ENCODE data around the gene NHEJ1. TPM values are rescaled to one million over a fixed set of nuclear protein-coding genes. Genes with fewer than 3 reads are reported as not detected.

Gene NHEJ1
- total RNA-seq, 1 donor, result 21.7 TPM

DNA sequence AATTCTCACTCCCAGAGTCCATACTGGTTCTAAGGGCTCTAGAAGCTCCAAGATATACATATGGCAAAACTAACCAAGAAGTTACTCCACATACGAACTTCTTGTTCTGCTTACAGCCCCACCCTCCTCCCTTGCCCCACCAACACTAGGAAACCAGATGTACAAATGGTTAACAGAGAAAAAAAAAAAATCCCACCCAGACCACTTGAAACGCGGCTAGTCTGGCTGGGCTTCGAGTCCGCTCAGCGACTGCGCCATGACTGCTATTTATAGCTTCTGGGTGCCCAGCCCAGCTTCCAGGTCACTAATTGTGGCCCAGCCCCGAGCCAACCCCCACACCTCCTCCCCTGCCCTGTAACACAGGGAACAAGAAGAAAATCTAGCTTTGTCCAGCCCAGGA lies 52.9 kb downstream of the NHEJ1 start:
- no peaks in the 10 kb centered on the region for H3K79me2 ChIP-seq (ENCODE audit: insufficient read depth, low read length)
- H3K4me1 ChIP-seq (ENCODE audit: insufficient read depth, low read length), result peaks cover 3% of the 10 kb centered on the region
- H2AFZ ChIP-seq (ENCODE audit: low read length), result no peak overlapping the region
- H3K27me3 ChIP-seq (ENCODE audit: insufficient read depth, low read length), result no peaks in the 10 kb centered on the region
- H4K20me1 ChIP-seq (ENCODE audit: insufficient read depth, low read length), result peaks cover 21% of the 10 kb centered on the region
- H3K4me3 ChIP-seq (ENCODE audit: insufficient read depth, low read length), result no peak overlapping the region
- TF ChIP-seq, protein P1, sequence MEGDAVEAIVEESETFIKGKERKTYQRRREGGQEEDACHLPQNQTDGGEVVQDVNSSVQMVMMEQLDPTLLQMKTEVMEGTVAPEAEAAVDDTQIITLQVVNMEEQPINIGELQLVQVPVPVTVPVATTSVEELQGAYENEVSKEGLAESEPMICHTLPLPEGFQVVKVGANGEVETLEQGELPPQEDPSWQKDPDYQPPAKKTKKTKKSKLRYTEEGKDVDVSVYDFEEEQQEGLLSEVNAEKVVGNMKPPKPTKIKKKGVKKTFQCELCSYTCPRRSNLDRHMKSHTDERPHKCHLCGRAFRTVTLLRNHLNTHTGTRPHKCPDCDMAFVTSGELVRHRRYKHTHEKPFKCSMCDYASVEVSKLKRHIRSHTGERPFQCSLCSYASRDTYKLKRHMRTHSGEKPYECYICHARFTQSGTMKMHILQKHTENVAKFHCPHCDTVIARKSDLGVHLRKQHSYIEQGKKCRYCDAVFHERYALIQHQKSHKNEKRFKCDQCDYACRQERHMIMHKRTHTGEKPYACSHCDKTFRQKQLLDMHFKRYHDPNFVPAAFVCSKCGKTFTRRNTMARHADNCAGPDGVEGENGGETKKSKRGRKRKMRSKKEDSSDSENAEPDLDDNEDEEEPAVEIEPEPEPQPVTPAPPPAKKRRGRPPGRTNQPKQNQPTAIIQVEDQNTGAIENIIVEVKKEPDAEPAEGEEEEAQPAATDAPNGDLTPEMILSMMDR (IDR thresholded peaks at IDR 0.05; ENCODE audit: extremely low read depth, low read depth, low read length), result no peak
- DNase-seq (ENCODE audit: insufficient read length, low spot score, missing footprints), result no peak
- no peaks in the 10 kb centered on the region for H3K9me3 ChIP-seq (ENCODE audit: low read depth, low read length)
- H3K4me2 ChIP-seq (ENCODE audit: insufficient read depth, low read length), result no peak overlapping the region
- H3K36me3 ChIP-seq (ENCODE audit: insufficient read depth, low read length), result no peaks in the 10 kb centered on the region
- no peak overlapping the region for H3K27ac ChIP-seq (ENCODE audit: low read depth, low read length)

DNA sequence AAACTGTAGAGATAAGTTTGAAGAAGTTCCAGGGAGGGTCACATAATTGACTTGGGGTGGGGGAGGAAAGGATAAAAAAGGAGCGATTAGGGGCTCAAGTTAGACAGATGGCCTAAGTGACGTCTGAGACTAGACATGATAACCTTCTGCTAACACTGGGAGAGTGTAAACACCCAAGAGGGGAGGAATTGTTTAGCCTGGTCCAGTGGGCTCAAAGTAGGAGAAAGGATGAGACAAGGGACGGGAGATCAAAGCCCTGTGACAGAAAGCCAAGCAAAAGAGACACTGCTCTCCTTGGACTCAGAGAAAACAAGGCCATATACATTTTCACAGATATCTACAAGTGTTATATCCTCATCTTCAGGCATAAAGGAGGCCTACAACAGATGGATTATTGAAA lies 54.4 kb downstream of the NHEJ1 start:
- no peak overlapping the region for H3K4me3 ChIP-seq (ENCODE audit: insufficient read depth, low read length)
- H3K79me2 ChIP-seq (ENCODE audit: insufficient read depth, low read length), result no peaks in the 10 kb centered on the region
- H4K20me1 ChIP-seq (ENCODE audit: insufficient read depth, low read length), result peaks cover 16% of the 10 kb centered on the region
- H3K27me3 ChIP-seq (ENCODE audit: insufficient read depth, low read length), result no peaks in the 10 kb centered on the region
- H3K27ac ChIP-seq (ENCODE audit: low read depth, low read length), result no peak overlapping the region
- no peak overlapping the region for H2AFZ ChIP-seq (ENCODE audit: low read length)
- no peaks in the 10 kb centered on the region for H3K36me3 ChIP-seq (ENCODE audit: insufficient read depth, low read length)
- peaks cover 3% of the 10 kb centered on the region for H3K4me1 ChIP-seq (ENCODE audit: insufficient read depth, low read length)
- no peaks in the 10 kb centered on the region for H3K9me3 ChIP-seq (ENCODE audit: low read depth, low read length)
- DNase-seq (ENCODE audit: insufficient read length, low spot score, missing footprints), result no peak
- no peak overlapping the region for H3K4me2 ChIP-seq (ENCODE audit: insufficient read depth, low read length)
- TF ChIP-seq, protein P1 (IDR thresholded peaks at IDR 0.05; ENCODE audit: extremely low read depth, low read depth, low read length), result no peak

DNA sequence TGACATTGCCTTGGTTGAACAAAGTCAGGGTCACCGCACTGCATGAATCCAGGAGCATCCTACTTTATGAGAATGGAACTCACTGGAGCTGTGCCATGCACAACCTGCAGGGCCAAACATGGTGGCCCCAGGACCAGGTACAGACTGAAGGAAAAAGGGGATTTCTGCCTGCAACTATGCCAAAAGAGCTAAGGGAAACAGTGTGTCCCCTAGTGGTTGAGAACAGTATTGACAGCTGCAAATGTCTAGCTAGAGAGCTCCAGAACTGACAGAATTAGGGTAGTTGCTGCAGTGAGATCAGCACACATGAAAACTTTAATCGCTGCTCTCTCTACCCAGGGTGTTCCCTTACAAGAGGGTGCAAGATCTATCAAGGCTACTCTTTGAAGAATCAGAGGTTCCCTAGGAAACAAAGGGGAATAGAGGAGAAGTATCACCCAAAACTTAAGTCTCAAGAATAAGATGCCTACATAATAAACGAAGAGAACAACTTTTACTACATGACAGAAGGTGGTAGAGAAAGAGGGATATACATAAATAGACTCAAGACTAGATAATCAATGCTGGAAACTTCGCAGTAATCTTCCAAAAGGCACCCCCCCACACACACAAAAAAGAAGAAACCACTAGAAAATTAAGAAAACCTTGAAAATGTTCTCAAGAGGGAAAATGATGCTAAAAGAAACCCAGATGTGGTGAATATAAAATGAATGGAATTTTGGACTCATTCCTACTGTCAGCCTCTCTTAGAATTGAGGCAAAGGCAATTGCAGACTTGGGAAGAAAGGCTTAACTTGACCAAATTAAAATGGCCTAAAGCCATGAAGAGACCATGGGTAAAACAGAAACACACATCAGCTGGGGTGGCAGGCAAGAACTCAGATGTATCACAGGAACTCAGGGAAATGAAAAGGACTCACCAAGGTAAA lies 56.2 kb downstream of the NHEJ1 start:
- TF ChIP-seq, protein P1 (IDR thresholded peaks at IDR 0.05; ENCODE audit: extremely low read depth, low read depth, low read length), result peak; percentile 89
- peaks cover 13% of the 10 kb centered on the region for H4K20me1 ChIP-seq (ENCODE audit: insufficient read depth, low read length)
- H3K4me1 ChIP-seq (ENCODE audit: insufficient read depth, low read length), result peaks cover 9% of the 10 kb centered on the region

DNA sequence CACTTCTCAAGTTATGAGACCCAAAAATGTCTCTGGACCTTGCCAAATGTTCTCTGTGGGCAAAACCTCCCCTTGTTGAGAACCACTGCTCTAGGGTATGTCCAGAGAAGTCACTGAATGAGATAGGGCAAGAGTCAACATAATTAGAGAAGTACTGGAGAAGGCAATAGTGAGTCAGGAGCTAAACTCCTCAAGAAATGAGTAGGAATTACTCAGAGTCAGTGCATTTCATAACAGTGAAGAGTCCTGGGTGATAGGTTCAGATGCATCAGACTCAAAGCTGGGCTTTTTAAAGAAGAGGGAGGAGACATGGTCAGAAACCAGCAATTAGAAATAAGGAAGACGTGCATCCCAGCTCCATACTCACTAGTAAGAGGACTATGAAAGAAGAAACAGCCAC lies 61.3 kb downstream of the NHEJ1 start:
- Histone ChIP-seq H2AFZ (ENCODE audit: low read length) (no peak overlapping the region), H3K4me3 (ENCODE audit: insufficient read depth, low read length) (no peak overlapping the region), H3K79me2 (ENCODE audit: insufficient read depth, low read length) (no peaks in the 10 kb centered on the region), H3K27me3 (ENCODE audit: insufficient read depth, low read length) (no peaks in the 10 kb centered on the region), H3K4me2 (ENCODE audit: insufficient read depth, low read length) (peak overlapping the region; percentile 11), H3K9me3 (ENCODE audit: low read depth, low read length) (no peaks in the 10 kb centered on the region), H3K27ac (ENCODE audit: low read depth, low read length) (no peak overlapping the region), H3K36me3 (ENCODE audit: insufficient read depth, low read length) (no peaks in the 10 kb centered on the region), H3K4me1 (ENCODE audit: insufficient read depth, low read length) (peaks cover 12% of the 10 kb centered on the region), H4K20me1 (ENCODE audit: insufficient read depth, low read length) (peaks cover 8% of the 10 kb centered on the region)
- DNase-seq (ENCODE audit: insufficient read length, low spot score, missing footprints), result peak; percentile 87
- TF ChIP-seq, protein P1 (IDR thresholded peaks at IDR 0.05; ENCODE audit: extremely low read depth, low read depth, low read length), result no peak

More for the DNA sequence above, 56.2 kb downstream of the NHEJ1 start:
- Histone ChIP-seq H3K4me2 (ENCODE audit: insufficient read depth, low read length) (no peak overlapping the region), H2AFZ (ENCODE audit: low read length) (no peak overlapping the region), H3K4me3 (ENCODE audit: insufficient read depth, low read length) (no peak overlapping the region), H3K79me2 (ENCODE audit: insufficient read depth, low read length) (no peaks in the 10 kb centered on the region), H3K27me3 (ENCODE audit: insufficient read depth, low read length) (no peaks in the 10 kb centered on the region), H3K36me3 (ENCODE audit: insufficient read depth, low read length) (no peaks in the 10 kb centered on the region), H3K9me3 (ENCODE audit: low read depth, low read length) (no peaks in the 10 kb centered on the region), H3K27ac (ENCODE audit: low read depth, low read length) (no peak overlapping the region)
- no peak for DNase-seq (ENCODE audit: insufficient read length, low spot score, missing footprints)

Measured in osteoblast (primary cell).